Measurements from ENCODE around the gene CERS6.

CERS6 gene

DNA sequence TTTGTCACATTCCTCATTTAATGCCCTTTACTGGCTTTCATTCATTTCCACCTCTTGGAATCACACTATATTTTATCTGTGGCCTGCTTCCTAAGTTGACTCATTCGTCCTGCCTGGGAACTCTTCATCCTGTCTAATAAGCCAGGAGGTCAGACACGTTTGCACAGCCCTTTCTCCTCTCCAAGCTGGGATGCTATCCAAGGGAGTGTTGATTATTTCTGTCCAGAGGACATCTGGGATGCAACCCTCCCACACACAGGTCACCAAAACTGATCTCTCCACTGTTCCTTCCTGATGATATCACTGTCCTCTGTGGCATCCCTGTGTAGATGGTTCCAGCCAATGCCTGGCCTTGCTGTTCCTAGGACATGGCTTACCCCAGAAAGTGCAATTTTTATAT lies 266.5 kb downstream of the CERS6 start:
- TF ChIP-seq, protein P1, sequence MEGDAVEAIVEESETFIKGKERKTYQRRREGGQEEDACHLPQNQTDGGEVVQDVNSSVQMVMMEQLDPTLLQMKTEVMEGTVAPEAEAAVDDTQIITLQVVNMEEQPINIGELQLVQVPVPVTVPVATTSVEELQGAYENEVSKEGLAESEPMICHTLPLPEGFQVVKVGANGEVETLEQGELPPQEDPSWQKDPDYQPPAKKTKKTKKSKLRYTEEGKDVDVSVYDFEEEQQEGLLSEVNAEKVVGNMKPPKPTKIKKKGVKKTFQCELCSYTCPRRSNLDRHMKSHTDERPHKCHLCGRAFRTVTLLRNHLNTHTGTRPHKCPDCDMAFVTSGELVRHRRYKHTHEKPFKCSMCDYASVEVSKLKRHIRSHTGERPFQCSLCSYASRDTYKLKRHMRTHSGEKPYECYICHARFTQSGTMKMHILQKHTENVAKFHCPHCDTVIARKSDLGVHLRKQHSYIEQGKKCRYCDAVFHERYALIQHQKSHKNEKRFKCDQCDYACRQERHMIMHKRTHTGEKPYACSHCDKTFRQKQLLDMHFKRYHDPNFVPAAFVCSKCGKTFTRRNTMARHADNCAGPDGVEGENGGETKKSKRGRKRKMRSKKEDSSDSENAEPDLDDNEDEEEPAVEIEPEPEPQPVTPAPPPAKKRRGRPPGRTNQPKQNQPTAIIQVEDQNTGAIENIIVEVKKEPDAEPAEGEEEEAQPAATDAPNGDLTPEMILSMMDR (IDR thresholded peaks at IDR 0.05; ENCODE audit: control insufficient read depth, insufficient read depth, low read depth, low read length, missing control alignments), result no peak
- no peak for DNase-seq (ENCODE audit: low read depth)
- no peak overlapping the region for H3K4me3 ChIP-seq (ENCODE audit: control insufficient read depth, low read depth, low read length)

DNA sequence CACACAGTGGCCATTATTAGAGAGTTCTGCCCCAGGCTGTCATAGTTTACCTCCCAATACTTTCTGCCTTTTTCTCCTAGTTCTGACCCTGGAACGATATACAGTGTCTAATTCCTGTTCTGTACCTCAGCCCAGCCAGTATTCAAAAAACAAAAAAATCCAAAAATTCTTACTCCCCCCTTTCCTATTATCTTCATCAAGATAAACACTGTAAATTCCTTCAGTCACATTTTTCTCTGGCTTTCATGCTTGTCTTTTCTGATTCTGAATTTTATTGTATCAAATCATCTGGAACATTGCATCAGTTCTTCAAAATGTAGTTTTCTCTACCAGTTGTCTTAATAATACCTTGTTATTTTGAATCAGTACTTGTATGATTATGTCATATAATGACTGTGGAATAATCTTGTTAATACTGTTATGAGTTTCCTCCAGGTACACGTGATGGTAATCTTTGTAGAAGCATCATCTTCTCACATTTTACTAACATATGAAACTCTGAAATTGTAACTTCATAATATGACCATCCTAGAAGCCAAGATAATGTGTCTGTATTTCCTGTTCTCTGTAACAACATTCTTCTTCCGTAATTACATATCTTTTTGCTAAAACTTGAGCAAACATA lies 267.3 kb downstream of the CERS6 start:
- TF ChIP-seq, protein P1 (IDR thresholded peaks at IDR 0.05; ENCODE audit: control insufficient read depth, insufficient read depth, low read depth, low read length, missing control alignments), result no peak
- DNase-seq (ENCODE audit: low read depth), result no peak
- H3K4me3 ChIP-seq (ENCODE audit: control insufficient read depth, low read depth, low read length), result no peak overlapping the region

DNA sequence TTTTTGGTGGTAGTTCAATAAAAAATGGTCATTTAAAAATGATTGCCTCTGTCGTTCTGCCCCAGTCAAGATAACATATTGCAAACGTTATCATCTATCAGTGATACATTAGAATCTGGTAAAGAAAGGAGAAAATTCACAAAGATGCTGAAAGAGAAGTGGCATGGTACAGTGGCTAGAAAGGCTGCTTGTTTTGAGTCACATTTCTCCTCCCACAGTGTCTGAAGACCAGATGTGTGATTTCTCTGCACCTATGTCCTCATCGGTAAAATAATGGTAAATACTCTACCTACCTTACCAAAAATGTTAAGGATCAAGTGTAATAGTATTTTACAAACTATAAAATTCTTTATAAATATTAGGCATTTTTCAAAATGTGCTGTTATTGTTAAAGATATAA lies 270.3 kb downstream of the CERS6 start:
- no peak overlapping the region for H3K4me3 ChIP-seq (ENCODE audit: control insufficient read depth, low read depth, low read length)
- DNase-seq (ENCODE audit: low read depth), result no peak
- TF ChIP-seq, protein P1 (IDR thresholded peaks at IDR 0.05; ENCODE audit: control insufficient read depth, insufficient read depth, low read depth, low read length, missing control alignments), result no peak

DNA sequence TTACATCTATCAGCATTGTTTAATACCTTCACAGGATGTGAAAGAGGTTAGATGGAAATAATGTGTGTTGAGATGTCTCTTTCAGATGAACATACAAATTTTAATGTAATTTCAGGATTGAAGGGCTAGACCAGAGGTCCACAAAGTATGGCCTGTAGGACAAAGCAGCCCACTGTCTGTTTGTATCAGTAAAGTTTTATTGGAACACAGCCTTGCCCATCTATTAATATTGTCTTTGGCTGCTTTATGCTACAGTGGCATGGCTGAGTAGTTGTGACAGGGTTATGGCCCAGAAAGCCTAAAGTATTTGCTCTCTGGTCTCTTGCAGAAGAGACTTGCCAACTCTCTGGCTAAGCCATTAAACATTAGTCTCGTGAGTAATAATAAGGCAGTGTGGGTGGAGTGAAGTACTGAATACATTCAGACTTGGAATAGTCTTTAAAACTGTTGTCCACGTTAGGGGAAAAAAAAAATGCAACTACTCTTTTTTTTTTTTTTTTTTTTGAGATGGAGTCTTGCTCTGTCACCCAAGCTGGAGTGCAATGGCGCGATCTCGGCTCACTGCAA lies 271.9 kb downstream of the CERS6 start:
- no peak overlapping the region for H3K4me3 ChIP-seq (ENCODE audit: control insufficient read depth, low read depth, low read length)
- TF ChIP-seq, protein P1 (IDR thresholded peaks at IDR 0.05; ENCODE audit: control insufficient read depth, insufficient read depth, low read depth, low read length, missing control alignments), result no peak
- DNase-seq (ENCODE audit: low read depth), result no peak

DNA sequence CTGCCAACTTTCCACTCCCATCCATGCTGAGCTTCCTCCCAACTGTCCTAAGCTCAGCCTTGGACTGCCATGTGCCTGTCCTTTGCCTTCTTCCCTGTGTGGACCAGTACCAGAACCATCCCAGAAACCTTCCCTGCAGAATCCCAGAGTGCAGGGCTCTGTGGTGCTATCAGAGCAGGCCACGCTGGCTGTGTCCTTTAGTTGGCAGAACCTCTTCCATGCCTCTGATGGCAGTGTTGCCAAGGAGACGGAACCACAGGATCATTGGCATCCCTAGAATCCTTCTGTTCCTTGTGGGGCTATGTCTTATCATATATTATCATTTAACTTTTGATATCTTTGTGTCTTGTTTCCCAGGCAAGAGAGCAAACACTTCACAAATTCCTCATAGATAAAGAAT lies 273.4 kb downstream of the CERS6 start:
- no peak for DNase-seq (ENCODE audit: low read depth)
- TF ChIP-seq, protein P1 (IDR thresholded peaks at IDR 0.05; ENCODE audit: control insufficient read depth, insufficient read depth, low read depth, low read length, missing control alignments), result no peak
- H3K4me3 ChIP-seq (ENCODE audit: control insufficient read depth, low read depth, low read length), result no peak overlapping the region

DNA sequence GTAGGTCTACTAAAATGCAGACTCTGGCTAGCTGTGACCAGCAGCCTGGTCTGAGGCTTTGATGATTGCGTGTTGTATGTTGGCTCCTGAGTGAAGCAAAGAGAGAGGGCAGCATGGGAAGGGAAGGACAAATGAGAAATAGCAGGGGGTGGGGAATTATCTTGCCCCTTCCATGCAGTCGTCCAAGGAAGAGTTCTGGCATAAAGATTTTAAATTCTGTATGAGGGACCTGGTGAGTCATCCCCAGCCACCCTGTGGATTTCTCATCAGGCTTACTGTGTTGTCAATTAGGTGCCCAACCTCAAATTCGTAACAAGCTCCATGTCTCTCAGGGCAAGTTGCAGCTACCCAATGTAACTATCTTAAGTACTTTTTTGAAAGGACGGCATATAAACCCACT lies 274.3 kb downstream of the CERS6 start:
- no peak overlapping the region for H3K4me3 ChIP-seq (ENCODE audit: control insufficient read depth, low read depth, low read length)
- no peak for DNase-seq (ENCODE audit: low read depth)
- TF ChIP-seq, protein P1 (IDR thresholded peaks at IDR 0.05; ENCODE audit: control insufficient read depth, insufficient read depth, low read depth, low read length, missing control alignments), result no peak
